ENCODE measurements around the gene LDLRAP1.

Gene LDLRAP1

GRCh38 chr1:25544243-25544764 is 898 bp downstream of the LDLRAP1 start:
- Histone ChIP-seq H3K36me3 (ENCODE audit: insufficient read depth, insufficient read length, low read length) (peaks cover 7% of the 10 kb centered on the region), H3K9me3 (ENCODE audit: insufficient read depth, low read length) (no peaks in the 10 kb centered on the region), H3K9ac (ENCODE audit: insufficient read length, low read depth) (peak overlapping the region; percentile 96), H3K27me3 (ENCODE audit: insufficient read depth, insufficient read length) (no peaks in the 10 kb centered on the region), H3K4me3 (ENCODE audit: insufficient read length, low read depth) (peak overlapping the region; percentile 80), H3K4me1 (ENCODE audit: insufficient read depth, insufficient read length) (peaks cover 29% of the 10 kb centered on the region)
- TF ChIP-seq ZNF274 (IDR thresholded peaks at IDR 0.05; ENCODE audit: low read depth, low read length) (no peak), SUZ12 (IDR thresholded peaks at IDR 0.05; ENCODE audit: extremely low read depth, insufficient read depth, insufficient read length) (no peak), YY1 (IDR thresholded peaks at IDR 0.05; ENCODE audit: insufficient read depth, insufficient read length) (no peak)
- no peak for DNase-seq (ENCODE audit: low read depth, low spot score)

GRCh38 chr1:25544819-25545218 is 1.4 kb downstream of the LDLRAP1 start:
- no peak for DNase-seq (ENCODE audit: low read depth, low spot score)
- Histone ChIP-seq H3K27me3 (ENCODE audit: insufficient read depth, insufficient read length) (no peaks in the 10 kb centered on the region), H3K4me1 (ENCODE audit: insufficient read depth, insufficient read length) (peaks cover 34% of the 10 kb centered on the region), H3K9ac (ENCODE audit: insufficient read length, low read depth) (peak overlapping the region; percentile 96), H3K4me3 (ENCODE audit: insufficient read length, low read depth) (peak overlapping the region; percentile 80), H3K36me3 (ENCODE audit: insufficient read depth, insufficient read length, low read length) (peaks cover 7% of the 10 kb centered on the region), H3K9me3 (ENCODE audit: insufficient read depth, low read length) (no peaks in the 10 kb centered on the region)
- TF ChIP-seq YY1 (IDR thresholded peaks at IDR 0.05; ENCODE audit: insufficient read depth, insufficient read length) (no peak), SUZ12 (IDR thresholded peaks at IDR 0.05; ENCODE audit: extremely low read depth, insufficient read depth, insufficient read length) (no peak)

DNA sequence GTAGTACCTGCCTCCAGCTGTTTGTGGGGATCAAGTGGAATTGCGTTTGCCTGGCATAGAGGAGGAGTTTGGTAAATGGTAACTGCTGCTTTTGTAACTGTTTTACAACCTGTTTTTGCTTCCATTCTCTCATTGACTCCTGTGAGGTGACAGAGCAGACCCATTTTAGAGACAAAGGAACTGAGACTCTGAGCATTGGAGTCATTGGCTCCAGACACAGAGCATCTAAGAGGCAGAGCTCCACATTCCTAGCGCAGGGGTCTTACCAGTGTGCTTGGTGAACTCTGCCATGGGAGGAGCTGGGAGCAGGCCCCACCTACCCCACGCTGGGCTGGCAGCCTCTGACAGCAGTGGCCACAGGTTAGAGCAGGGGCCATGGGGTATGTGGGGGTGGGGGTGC is 2.4 kb downstream of the LDLRAP1 start:
- Histone ChIP-seq H3K27me3 (ENCODE audit: insufficient read depth, insufficient read length) (no peaks in the 10 kb centered on the region), H3K9me3 (ENCODE audit: insufficient read depth, low read length) (no peaks in the 10 kb centered on the region), H3K9ac (ENCODE audit: insufficient read length, low read depth) (no peak overlapping the region), H3K36me3 (ENCODE audit: insufficient read depth, insufficient read length, low read length) (peaks cover 7% of the 10 kb centered on the region), H3K4me3 (ENCODE audit: insufficient read length, low read depth) (no peak overlapping the region), H3K4me1 (ENCODE audit: insufficient read depth, insufficient read length) (peaks cover 37% of the 10 kb centered on the region)
- TF ChIP-seq ZNF274 (IDR thresholded peaks at IDR 0.05; ENCODE audit: low read depth, low read length) (no peak), YY1 (IDR thresholded peaks at IDR 0.05; ENCODE audit: insufficient read depth, insufficient read length) (no peak), SUZ12 (IDR thresholded peaks at IDR 0.05; ENCODE audit: extremely low read depth, insufficient read depth, insufficient read length) (no peak)
- DNase-seq (ENCODE audit: low read depth, low spot score) = no peak

DNA sequence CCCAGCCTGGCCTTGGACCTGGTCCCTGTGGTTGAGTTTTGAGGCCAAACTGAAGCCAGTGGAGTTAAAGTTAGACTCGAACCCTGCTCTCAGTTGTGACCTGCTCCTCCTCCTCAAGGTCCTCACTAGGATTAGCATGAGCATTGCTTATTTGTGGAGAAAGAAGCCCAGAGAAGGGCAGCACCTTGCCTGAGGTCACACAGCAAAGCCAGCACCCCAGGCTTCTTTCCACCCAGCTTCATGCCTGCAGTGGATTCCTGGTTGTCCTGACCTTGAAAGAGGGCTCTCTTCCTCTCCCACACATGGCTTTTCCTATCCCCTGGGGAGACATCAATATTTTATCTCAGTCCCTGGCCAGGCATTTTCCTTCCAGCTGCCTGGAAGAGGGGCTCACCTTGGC is 2.8 kb downstream of the LDLRAP1 start:
- no peak overlapping the region for H3K9ac ChIP-seq (ENCODE audit: insufficient read length, low read depth)

GRCh38 chr1:25548601-25549000 is 5.2 kb downstream of the LDLRAP1 start:
- Histone ChIP-seq H3K4me1 (ENCODE audit: insufficient read depth, insufficient read length) (peaks cover 32% of the 10 kb centered on the region), H3K9ac (ENCODE audit: insufficient read length, low read depth) (no peak overlapping the region)

More for the DNA sequence above, 2.8 kb downstream of the LDLRAP1 start:
- H3K4me1 ChIP-seq (ENCODE audit: insufficient read depth, insufficient read length) = peaks cover 33% of the 10 kb centered on the region
- H3K36me3 ChIP-seq (ENCODE audit: insufficient read depth, insufficient read length, low read length) = peaks cover 7% of the 10 kb centered on the region
- TF ChIP-seq SUZ12 (IDR thresholded peaks at IDR 0.05; ENCODE audit: extremely low read depth, insufficient read depth, insufficient read length) (no peak), ZNF274 (IDR thresholded peaks at IDR 0.05; ENCODE audit: low read depth, low read length) (no peak), YY1 (IDR thresholded peaks at IDR 0.05; ENCODE audit: insufficient read depth, insufficient read length) (no peak)
- DNase-seq (ENCODE audit: low read depth, low spot score) = no peak
- no peaks in the 10 kb centered on the region for H3K27me3 ChIP-seq (ENCODE audit: insufficient read depth, insufficient read length)
- H3K4me3 ChIP-seq (ENCODE audit: insufficient read length, low read depth) = no peak overlapping the region
- no peaks in the 10 kb centered on the region for H3K9me3 ChIP-seq (ENCODE audit: insufficient read depth, low read length)

GRCh38 chr1:25549273-25550154 is 6.1 kb downstream of the LDLRAP1 start:
- Histone ChIP-seq H3K36me3 (ENCODE audit: insufficient read depth, insufficient read length, low read length) (peaks cover 16% of the 10 kb centered on the region), H3K4me3 (ENCODE audit: insufficient read length, low read depth) (no peak overlapping the region), H3K9ac (ENCODE audit: insufficient read length, low read depth) (peak overlapping the region; percentile 27), H3K27me3 (ENCODE audit: insufficient read depth, insufficient read length) (no peaks in the 10 kb centered on the region), H3K9me3 (ENCODE audit: insufficient read depth, low read length) (no peaks in the 10 kb centered on the region), H3K4me1 (ENCODE audit: insufficient read depth, insufficient read length) (peaks cover 32% of the 10 kb centered on the region)
- TF ChIP-seq YY1 (IDR thresholded peaks at IDR 0.05; ENCODE audit: insufficient read depth, insufficient read length) = no peak
- TF ChIP-seq SUZ12 (IDR thresholded peaks at IDR 0.05; ENCODE audit: extremely low read depth, insufficient read depth, insufficient read length) = no peak
- TF ChIP-seq ZNF274 (IDR thresholded peaks at IDR 0.05; ENCODE audit: low read depth, low read length) = no peak
- DNase-seq (ENCODE audit: low read depth, low spot score) = no peak

More at GRCh38 chr1:25548601-25549000, 5.2 kb downstream of the LDLRAP1 start:
- H3K4me3 ChIP-seq (ENCODE audit: insufficient read length, low read depth) = no peak overlapping the region
- TF ChIP-seq SUZ12 (IDR thresholded peaks at IDR 0.05; ENCODE audit: extremely low read depth, insufficient read depth, insufficient read length) = no peak
- TF ChIP-seq ZNF274 (IDR thresholded peaks at IDR 0.05; ENCODE audit: low read depth, low read length) = no peak
- no peak for TF ChIP-seq YY1 (IDR thresholded peaks at IDR 0.05; ENCODE audit: insufficient read depth, insufficient read length)
- H3K36me3 ChIP-seq (ENCODE audit: insufficient read depth, insufficient read length, low read length) = peaks cover 7% of the 10 kb centered on the region
- no peak for DNase-seq (ENCODE audit: low read depth, low spot score)
- no peaks in the 10 kb centered on the region for H3K27me3 ChIP-seq (ENCODE audit: insufficient read depth, insufficient read length)
- no peaks in the 10 kb centered on the region for H3K9me3 ChIP-seq (ENCODE audit: insufficient read depth, low read length)

DNA sequence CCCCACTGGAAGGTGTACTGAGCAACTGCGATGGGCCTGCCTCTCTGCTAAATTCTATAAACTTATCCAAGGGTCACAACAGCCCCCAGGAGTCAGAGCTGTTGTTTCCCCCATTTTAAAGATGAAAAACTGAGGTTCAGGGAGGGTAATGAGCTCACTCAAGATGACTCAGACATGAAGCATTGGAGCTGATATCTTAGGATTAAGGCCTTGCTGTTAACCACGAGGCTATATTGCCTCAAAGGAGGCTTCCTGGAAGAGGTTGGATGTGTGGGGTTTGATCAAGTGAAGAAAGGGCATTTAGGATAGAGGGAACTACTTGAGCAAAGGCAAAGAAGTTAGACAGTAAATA is 6.7 kb downstream of the LDLRAP1 start:
- peaks cover 31% of the 10 kb centered on the region for H3K4me1 ChIP-seq (ENCODE audit: insufficient read depth, insufficient read length)
- H3K27me3 ChIP-seq (ENCODE audit: insufficient read depth, insufficient read length) = no peaks in the 10 kb centered on the region
- no peaks in the 10 kb centered on the region for H3K9me3 ChIP-seq (ENCODE audit: insufficient read depth, low read length)
- H3K36me3 ChIP-seq (ENCODE audit: insufficient read depth, insufficient read length, low read length) = peaks cover 22% of the 10 kb centered on the region
- TF ChIP-seq ZNF274 (IDR thresholded peaks at IDR 0.05; ENCODE audit: low read depth, low read length) = no peak
- TF ChIP-seq YY1 (IDR thresholded peaks at IDR 0.05; ENCODE audit: insufficient read depth, insufficient read length) = no peak
- TF ChIP-seq SUZ12 (IDR thresholded peaks at IDR 0.05; ENCODE audit: extremely low read depth, insufficient read depth, insufficient read length) = no peak
- no peak overlapping the region for H3K9ac ChIP-seq (ENCODE audit: insufficient read length, low read depth)
- no peak for DNase-seq (ENCODE audit: low read depth, low spot score)
- no peak overlapping the region for H3K4me3 ChIP-seq (ENCODE audit: insufficient read length, low read depth)

Measured in NT2/D1 (cell line).